DND-41 (cell line): Measurements from ENCODE around the gene CAMK4.

ENCODE experiments used
- CTCF ChIP-seq: IDR thresholded peaks from 2 replicates; pipeline ENCODE4 v1.5.1; 2012; ENCODE audit warnings: borderline replicate concordance, low read length, moderate library complexity, mild to moderate bottlenecking; ENCODE audit not compliant: poor library complexity, severe bottlenecking; ENCODE audit errors: extremely low read depth
- EZH2 ChIP-seq: IDR thresholded peaks from 3 replicates; pipeline ENCODE4 v1.6.1; 2012; ENCODE audit warnings: borderline replicate concordance, low read depth, mild to moderate bottlenecking, moderate library complexity, low read length, inconsistent platforms; ENCODE audit not compliant: severe bottlenecking

GRCh38 chr5:111187079-111187478, 37.1 kb upstream of the CAMK4 start:
- TF ChIP-seq CTCF (no peak), EZH2 (no peak)
